Activated naive CD8-positive, alpha-beta T cell treated with anti-CD3 and anti-CD28 coated beads, Interleukin-2, amount 50 U/mL, for 24 hours (primary cell): ENCODE data around the gene SEPTIN12.

Source experiments
- ATAC-seq: fragments of 150-1000 bp; cut with Tn5 transposase; one replicate; pipeline ENCODE4 v1.10.0; 2021
- DNase-seq: peaks from one replicate; pipeline ENCODE4 v3.0.0; 2021
- H3K27ac Mint-ChIP-seq: one replicate; pipeline ENCODE4 v1.8.0; 2021; ENCODE audit warnings: mild to moderate bottlenecking, mixed read lengths
- H3K27me3 Mint-ChIP-seq: one replicate; pipeline ENCODE4 v1.8.0; 2021; ENCODE audit warnings: mixed read lengths
- H3K36me3 Mint-ChIP-seq: one replicate; pipeline ENCODE4 v1.8.0; 2021; ENCODE audit warnings: low read depth, mixed read lengths
- H3K4me1 Mint-ChIP-seq: one replicate; pipeline ENCODE4 v1.8.0; 2021; ENCODE audit warnings: mixed read lengths
- H3K4me3 Mint-ChIP-seq: one replicate; pipeline ENCODE4 v1.8.0; 2021; ENCODE audit warnings: mild to moderate bottlenecking, moderate library complexity, mixed read lengths
- H3K9me3 Mint-ChIP-seq: one replicate; pipeline ENCODE4 v1.8.0; 2021; ENCODE audit warnings: mixed read lengths

Gene SEPTIN12

DNA sequence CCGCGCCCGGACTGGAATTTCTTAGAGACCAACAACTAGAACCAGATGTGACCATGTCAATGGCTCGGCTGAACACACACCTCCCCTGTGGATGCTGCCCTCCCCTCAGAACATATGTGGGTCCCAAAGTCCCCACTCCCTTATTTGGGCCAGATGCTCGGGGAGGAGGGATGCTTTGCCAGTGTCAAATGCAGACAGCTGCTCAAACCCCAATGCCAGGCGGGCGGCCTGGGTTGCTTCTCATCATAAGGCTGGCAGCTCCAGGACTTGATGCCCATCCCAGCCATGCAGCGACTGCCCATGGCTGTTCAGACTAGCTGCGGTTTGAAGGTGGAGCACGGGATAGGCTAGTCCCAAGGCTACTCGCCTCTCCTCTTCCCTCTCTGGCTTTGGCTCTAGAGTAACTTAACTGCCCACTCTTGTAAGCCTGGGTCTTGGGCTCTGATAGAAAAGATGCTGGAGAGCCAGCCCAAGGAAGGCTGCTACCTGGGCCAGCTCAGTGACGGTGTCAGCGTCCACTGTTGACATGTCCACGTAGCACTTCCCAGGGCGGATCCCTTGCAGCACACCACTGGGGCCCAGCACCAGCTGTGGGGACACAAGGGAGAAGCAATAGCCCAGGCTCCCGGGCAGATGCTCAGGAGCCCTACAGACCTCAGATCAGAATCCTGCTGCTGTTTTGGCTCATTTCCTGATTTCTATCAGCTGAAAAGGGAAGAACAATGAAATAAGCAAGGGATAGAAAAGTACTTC is 25.3 kb upstream of the SEPTIN12 start:
- peaks cover 39% of the 10 kb centered on the region for H3K36me3 Mint-ChIP-seq

GRCh38 chr16:4811773-4812172 is 23.6 kb upstream of the SEPTIN12 start:
- H3K4me3 Mint-ChIP-seq = no peak overlapping the region
- H3K9me3 Mint-ChIP-seq = no peaks in the 10 kb centered on the region
- H3K27ac Mint-ChIP-seq = no peak overlapping the region
- no peaks in the 10 kb centered on the region for H3K27me3 Mint-ChIP-seq
- DNase-seq (no peak), ATAC-seq (no peak)
- no peaks in the 10 kb centered on the region for H3K4me1 Mint-ChIP-seq
- H3K36me3 Mint-ChIP-seq = peaks cover 39% of the 10 kb centered on the region

More for the DNA sequence above, 25.3 kb upstream of the SEPTIN12 start:
- no peaks in the 10 kb centered on the region for H3K27me3 Mint-ChIP-seq
- DNase-seq (no peak), ATAC-seq (no peak)
- H3K27ac Mint-ChIP-seq = no peak overlapping the region
- no peaks in the 10 kb centered on the region for H3K4me1 Mint-ChIP-seq
- H3K4me3 Mint-ChIP-seq = no peak overlapping the region
- H3K9me3 Mint-ChIP-seq = no peaks in the 10 kb centered on the region

- peak; percentile 15 for ATAC-seq
- Mint-ChIP-seq H3K36me3 (peaks cover 39% of the 10 kb centered on the region), H3K27ac (no peak overlapping the region), H3K27me3 (no peaks in the 10 kb centered on the region), H3K4me1 (no peaks in the 10 kb centered on the region), H3K9me3 (no peaks in the 10 kb centered on the region), H3K4me3 (no peak overlapping the region)
- no peak for DNase-seq
Observed at GRCh38 chr16:4811242-4811641, 23.1 kb upstream of the SEPTIN12 start.

- ATAC-seq (no peak), DNase-seq (no peak)
- Mint-ChIP-seq H3K36me3 (peaks cover 22% of the 10 kb centered on the region), H3K27ac (no peak overlapping the region), H3K27me3 (no peaks in the 10 kb centered on the region), H3K4me3 (no peak overlapping the region), H3K9me3 (no peaks in the 10 kb centered on the region), H3K4me1 (no peaks in the 10 kb centered on the region)
Observed at GRCh38 chr16:4806280-4806679, 18.1 kb upstream of the SEPTIN12 start.

DNA sequence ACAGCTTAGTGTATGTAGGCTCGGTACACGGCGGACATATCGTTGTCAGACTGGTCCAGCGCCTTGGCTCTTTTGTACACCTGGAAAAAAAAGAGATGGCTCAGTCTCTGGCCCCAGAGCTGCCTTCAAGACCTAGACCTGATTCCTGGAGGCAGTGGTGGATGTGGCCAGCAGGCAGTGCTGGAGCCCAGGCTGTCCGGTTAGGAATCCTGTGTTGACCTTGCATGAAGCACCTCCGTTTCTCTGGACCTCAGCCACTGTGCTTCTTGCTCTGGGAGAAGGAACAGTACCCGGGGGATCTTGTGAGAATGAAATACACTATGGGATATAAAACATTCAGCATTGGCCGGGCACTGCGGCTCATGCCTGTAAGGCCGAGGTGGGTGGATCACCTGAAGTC is 17.1 kb upstream of the SEPTIN12 start:
- no peaks in the 10 kb centered on the region for H3K9me3 Mint-ChIP-seq
- H3K36me3 Mint-ChIP-seq = peaks cover 22% of the 10 kb centered on the region
- H3K4me1 Mint-ChIP-seq = peaks cover 6% of the 10 kb centered on the region
- ATAC-seq (no peak), DNase-seq (no peak)
- no peak overlapping the region for H3K4me3 Mint-ChIP-seq
- H3K27me3 Mint-ChIP-seq = no peaks in the 10 kb centered on the region
- H3K27ac Mint-ChIP-seq = no peak overlapping the region

GRCh38 chr16:4803898-4804762 is 16.0 kb upstream of the SEPTIN12 start:
- no peak overlapping the region for H3K4me3 Mint-ChIP-seq
- DNase-seq (no peak), ATAC-seq (no peak)
- H3K27ac Mint-ChIP-seq = no peak overlapping the region
- peaks cover 7% of the 10 kb centered on the region for H3K4me1 Mint-ChIP-seq
- no peaks in the 10 kb centered on the region for H3K27me3 Mint-ChIP-seq
- H3K36me3 Mint-ChIP-seq = peaks cover 22% of the 10 kb centered on the region
- no peaks in the 10 kb centered on the region for H3K9me3 Mint-ChIP-seq

DNA sequence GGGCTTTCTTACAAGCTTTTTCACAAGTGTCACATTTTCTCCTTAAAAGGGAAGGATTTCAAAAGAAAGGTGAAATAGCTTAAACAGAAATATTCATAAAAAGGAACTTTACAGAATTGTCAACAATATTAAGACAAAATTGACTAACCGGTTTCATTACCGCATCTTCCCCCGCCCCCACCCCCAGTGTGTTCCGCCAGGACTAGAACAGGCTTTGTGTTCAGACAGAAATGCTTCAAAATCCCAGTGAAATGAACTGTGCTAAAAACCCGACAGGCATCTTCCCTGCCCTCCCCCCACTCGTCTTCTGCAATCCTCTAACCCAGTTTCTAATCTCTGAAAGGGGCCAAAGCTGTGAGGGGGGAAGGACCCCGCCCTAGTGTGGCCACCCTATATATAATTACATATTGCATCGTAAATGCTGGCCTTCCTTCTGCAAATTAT is 15.3 kb upstream of the SEPTIN12 start:
- H3K4me3 Mint-ChIP-seq = peak overlapping the region; percentile 75
- peaks cover 19% of the 10 kb centered on the region for H3K36me3 Mint-ChIP-seq
- H3K27me3 Mint-ChIP-seq = no peaks in the 10 kb centered on the region
- no peak overlapping the region for H3K27ac Mint-ChIP-seq
- no peaks in the 10 kb centered on the region for H3K9me3 Mint-ChIP-seq
- no peak for DNase-seq
- H3K4me1 Mint-ChIP-seq = peaks cover 7% of the 10 kb centered on the region
- ATAC-seq = no peak

DNA sequence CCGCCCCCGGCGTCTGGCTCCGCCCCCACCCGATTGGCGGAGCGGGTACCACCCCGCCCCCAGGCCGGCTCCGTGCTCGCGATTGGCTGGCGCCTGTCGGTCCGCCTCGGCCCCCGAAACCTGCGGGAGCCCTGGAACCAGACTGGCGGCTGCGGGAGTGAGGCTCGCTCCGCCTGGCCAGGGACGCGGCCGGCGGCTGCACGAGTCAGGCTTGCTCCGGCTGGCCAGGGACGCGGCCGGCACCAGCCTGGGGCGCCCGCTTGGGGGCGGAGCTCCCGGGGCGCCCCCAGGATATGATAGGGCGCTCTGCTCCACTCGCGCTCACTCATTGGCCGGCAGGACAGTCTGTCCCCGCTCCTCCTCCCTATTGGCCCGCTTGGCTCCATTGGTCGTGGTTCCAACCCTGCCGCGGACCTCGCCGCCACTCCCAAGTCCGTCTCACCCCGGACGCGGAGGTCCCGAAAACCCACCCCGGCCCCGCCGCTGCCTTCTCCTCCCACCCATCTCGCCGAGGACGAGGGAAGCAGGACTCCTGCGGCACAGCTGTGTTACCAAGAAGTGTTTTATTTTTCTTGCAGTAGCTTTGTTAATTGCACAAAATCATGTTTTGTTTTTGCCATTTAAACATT is 14.6 kb upstream of the SEPTIN12 start:
- peak; percentile 91 for DNase-seq
- Mint-ChIP-seq H3K4me3 (peak overlapping the region; percentile 75), H3K36me3 (peaks cover 19% of the 10 kb centered on the region), H3K9me3 (no peaks in the 10 kb centered on the region), H3K27ac (no peak overlapping the region), H3K4me1 (peaks cover 7% of the 10 kb centered on the region), H3K27me3 (no peaks in the 10 kb centered on the region)
- ATAC-seq = peak; percentile 98

DNA sequence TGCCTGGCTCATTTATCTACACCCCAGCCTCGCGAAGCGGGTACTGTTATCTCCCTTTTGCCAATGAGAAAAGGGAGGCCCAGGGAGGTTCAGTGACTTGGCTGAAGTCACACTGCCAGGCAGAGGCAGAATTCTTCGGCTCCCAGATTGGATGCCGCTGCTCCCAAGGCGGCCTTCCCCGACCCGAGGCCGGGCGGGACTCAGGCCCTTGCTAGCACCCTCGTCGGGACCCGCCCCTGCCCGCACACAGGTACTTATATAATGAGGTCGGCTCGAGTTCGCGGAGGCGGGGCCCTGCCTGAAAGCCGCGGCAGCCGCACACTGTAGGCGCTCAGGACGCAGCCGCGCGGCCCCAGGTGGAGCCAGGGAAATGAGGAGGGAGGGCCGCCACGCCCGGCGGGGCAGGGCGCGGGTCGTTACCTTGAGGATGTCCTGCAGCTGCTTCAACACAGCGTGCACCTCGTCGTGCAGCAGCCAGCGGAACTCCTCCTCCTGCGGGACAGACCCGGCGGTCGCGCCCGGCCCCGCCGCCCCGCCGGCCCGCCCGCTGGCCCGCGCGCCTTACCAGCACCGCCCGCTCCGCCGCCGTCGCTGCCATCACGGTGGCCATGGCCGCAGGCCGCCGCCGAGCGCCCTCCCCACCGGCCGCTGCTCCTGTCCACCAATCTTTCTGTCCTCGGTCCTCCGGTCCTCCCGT is 14.0 kb upstream of the SEPTIN12 start, which contains the start of gene ROGDI:
Gene ROGDI, minus strand, starts transcription at position 672 of the 697 bp plus-strand sequence. Its CDS starts 62 bp downstream, at position 610.
- H3K27me3 Mint-ChIP-seq = no peaks in the 10 kb centered on the region
- ATAC-seq (peak; percentile 44), DNase-seq (peak; percentile 69)
- H3K36me3 Mint-ChIP-seq = peaks cover 13% of the 10 kb centered on the region
- peaks cover 7% of the 10 kb centered on the region for H3K4me1 Mint-ChIP-seq
- no peaks in the 10 kb centered on the region for H3K9me3 Mint-ChIP-seq
- peak within 1 kb of the TSS; percentile 75 for H3K4me3 Mint-ChIP-seq
- no peak within 1 kb of the TSS for H3K27ac Mint-ChIP-seq

DNA sequence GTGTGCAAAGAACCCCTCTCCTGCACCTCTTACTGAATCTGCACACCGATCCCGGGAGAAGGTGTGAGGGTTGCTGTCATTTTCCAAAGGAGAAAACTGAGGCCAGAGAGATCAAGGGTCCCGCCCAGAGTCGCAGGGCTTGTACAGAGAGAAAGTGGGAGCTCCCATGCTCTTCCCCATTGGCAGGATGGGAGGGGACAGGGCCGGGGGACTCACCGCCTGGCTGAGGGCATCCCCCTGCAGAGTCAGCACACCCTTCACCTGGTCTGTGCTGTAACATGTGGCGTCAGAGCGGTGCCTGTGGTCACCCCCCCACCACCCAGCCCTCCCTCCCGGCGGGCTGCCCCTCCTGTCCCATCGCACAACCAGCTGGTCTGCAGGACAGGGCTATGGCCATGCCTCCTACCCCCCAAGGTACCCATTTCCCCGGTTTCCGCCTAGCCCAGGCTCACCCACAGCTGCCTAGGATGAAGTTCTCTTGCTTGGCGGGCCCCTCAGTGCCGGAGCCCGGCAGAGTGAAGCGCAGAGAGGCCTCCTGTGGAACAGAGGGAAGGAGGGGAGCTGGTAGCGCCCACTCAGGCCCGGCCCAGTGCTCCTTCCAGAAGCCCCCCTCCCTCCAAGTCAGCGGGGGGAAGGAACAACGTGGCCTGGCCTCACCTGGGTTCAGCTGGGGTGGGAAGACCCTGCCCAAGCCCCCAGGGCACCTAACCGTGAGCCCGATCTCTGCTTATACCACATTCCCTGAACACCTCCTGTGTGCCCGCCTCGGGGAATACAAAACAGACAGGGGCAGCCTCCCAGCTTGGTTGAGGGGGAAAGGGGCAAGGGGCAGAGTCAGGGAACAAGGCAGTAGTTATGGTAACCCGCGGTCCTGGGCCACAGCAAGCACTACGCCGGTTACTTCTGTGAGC is 13.2 kb upstream of the SEPTIN12 start:
- H3K27ac Mint-ChIP-seq = no peak overlapping the region
- H3K4me1 Mint-ChIP-seq = peaks cover 7% of the 10 kb centered on the region
- peak overlapping the region; percentile 75 for H3K4me3 Mint-ChIP-seq
- ATAC-seq (no peak), DNase-seq (no peak)
- no peaks in the 10 kb centered on the region for H3K27me3 Mint-ChIP-seq
- peaks cover 11% of the 10 kb centered on the region for H3K36me3 Mint-ChIP-seq
- no peaks in the 10 kb centered on the region for H3K9me3 Mint-ChIP-seq

- H3K4me3 Mint-ChIP-seq = no peak overlapping the region
- DNase-seq (no peak), ATAC-seq (no peak)
- H3K27me3 Mint-ChIP-seq = no peaks in the 10 kb centered on the region
- H3K27ac Mint-ChIP-seq = no peak overlapping the region
- H3K4me1 Mint-ChIP-seq = peaks cover 7% of the 10 kb centered on the region
- H3K36me3 Mint-ChIP-seq = peaks cover 10% of the 10 kb centered on the region
- H3K9me3 Mint-ChIP-seq = no peaks in the 10 kb centered on the region
Observed at GRCh38 chr16:4800290-4801041, 12.3 kb upstream of the SEPTIN12 start.

DNA sequence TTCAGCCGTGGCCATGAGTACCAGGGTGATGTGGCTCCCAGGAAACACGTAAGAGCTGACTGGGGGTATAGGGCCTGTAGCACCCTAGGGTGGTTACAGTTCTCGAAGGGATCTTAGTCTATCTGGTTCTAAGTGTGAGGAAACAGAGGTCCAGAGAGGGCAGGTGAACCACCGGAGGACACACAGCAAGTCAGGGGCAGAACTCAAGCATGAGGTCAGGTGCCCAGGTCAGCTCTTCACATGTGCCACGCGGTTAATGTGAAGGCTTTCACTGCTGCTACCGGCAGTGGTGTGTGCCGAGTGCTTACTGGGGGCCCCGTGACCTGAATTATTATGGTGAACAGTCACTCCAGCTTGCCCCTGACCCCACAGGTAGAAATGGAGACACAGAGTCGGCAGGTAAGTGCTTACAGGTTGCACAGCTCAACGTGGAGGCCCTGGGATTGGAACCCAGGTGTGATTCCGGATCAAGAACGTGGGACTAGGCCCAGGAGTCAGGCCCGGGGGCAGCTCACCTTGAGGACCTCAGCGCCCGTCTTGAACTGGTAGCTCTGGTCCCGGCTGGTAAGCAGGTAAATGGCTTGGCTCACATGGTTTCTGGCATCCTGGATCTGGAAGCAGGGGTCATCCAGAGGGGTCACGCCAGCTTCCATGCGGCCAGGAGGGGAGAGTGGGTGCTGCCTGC is 11.2 kb upstream of the SEPTIN12 start:
- no peak for ATAC-seq
- peaks cover 7% of the 10 kb centered on the region for H3K4me1 Mint-ChIP-seq
- peaks cover 4% of the 10 kb centered on the region for H3K36me3 Mint-ChIP-seq
- H3K9me3 Mint-ChIP-seq = no peaks in the 10 kb centered on the region
- H3K4me3 Mint-ChIP-seq = no peak overlapping the region
- H3K27ac Mint-ChIP-seq = no peak overlapping the region
- DNase-seq = no peak
- H3K27me3 Mint-ChIP-seq = no peaks in the 10 kb centered on the region
